Parathyroid adenoma (tissue), 2 donors: ENCODE measurements around the gene COX19.
A peak's percentile ranks its signal among the peaks of the same experiment; 100 is the strongest.
"Not testable (repeated sequence)": the region's sequence is repeated elsewhere in the genome, so short reads cannot be mapped to it uniquely, and the experiment has no call there.

ENCODE experiments used
- H2AFZ ChIP-seq: fragments of 300-600 bp; sonication (generic); one replicate; pipeline ENCODE4 v1.7.0; 2017; ENCODE audit warnings: antibody characterized with exemption, mild to moderate bottlenecking
- H3K27ac ChIP-seq: fragments of 300-600 bp; sonication (generic); one replicate; pipeline ENCODE4 v1.7.0; 2017
- H3K27me3 ChIP-seq: fragments of 300-600 bp; sonication (generic); one replicate; pipeline ENCODE4 v1.7.0; 2017; ENCODE audit warnings: low read length; ENCODE audit not compliant: control insufficient read depth, insufficient read depth
- H3K36me3 ChIP-seq: fragments of 300-600 bp; sonication (generic); one replicate; pipeline ENCODE4 v1.7.0; 2017; ENCODE audit warnings: low read length; ENCODE audit not compliant: control insufficient read depth, insufficient read depth
- H3K4me1 ChIP-seq: fragments of 300-600 bp; sonication (generic); one replicate; pipeline ENCODE4 v1.7.0; 2017; ENCODE audit warnings: control low read depth
- H3K4me2 ChIP-seq: fragments of 300-600 bp; sonication (generic); one replicate; pipeline ENCODE4 v1.7.0; 2017; ENCODE audit warnings: low read length
- H3K4me3 ChIP-seq: fragments of 300-600 bp; sonication (generic); one replicate; pipeline ENCODE4 v1.7.0; 2017; ENCODE audit warnings: low read depth, low read length
- H3K79me2 ChIP-seq: fragments of 300-600 bp; sonication (generic); one replicate; pipeline ENCODE4 v1.7.0; 2017; ENCODE audit warnings: control low read depth
- H3K9ac ChIP-seq: fragments of 300-600 bp; sonication (generic); one replicate; pipeline ENCODE4 v1.7.0; 2017; ENCODE audit warnings: mild to moderate bottlenecking
- H3K9me3 ChIP-seq: fragments of 300-600 bp; sonication (generic); one replicate; pipeline ENCODE4 v1.7.0; 2017; ENCODE audit warnings: low read length; ENCODE audit not compliant: control insufficient read depth
- TF ChIP-seq, protein P1 (sequence below): fragments of 300-600 bp; sonication (generic); IDR thresholded peaks from one replicate; pipeline ENCODE4 v1.7.0; 2017; ENCODE audit warnings: antibody characterized with exemption, mild to moderate bottlenecking
- donor health status: primary hyperparathyroidism.

Gene COX19

DNA sequence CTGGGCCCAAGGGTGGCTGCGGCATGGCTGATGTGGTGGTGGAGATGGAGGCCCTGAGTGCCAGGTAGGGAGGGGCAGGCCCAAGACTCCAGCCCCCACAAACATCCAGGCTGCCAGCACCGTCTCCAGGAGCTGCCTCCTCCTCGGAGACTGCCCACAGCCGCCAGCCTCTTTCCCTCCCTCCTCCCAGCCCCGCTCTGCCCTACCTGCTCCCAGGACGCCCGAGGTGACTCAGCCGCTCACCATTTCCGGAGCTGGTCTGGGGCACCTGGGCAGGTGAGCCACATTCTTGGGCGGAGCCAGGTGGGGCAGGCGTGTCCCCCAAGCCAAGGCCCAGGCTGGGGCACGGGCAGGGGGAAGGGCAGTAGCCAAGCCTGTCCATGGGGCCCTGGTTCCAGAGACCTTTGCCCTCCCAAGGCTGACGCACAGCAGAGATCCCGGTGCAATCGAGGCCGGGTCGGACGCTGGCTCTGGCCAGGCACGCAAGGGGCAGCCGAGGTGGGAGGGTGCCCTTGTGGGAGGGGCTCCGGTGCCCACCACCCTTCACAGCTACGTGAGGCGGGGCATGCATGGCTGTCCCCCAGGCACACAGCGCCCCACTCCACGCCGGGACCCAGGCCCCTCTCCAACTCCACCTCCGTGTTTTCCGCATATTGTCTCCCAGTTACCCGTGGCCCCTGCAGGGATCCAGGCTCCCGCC lies 29.6 kb downstream of the COX19 start:
- H3K9ac ChIP-seq: peak overlapping the region; percentile 83
- H3K4me3 ChIP-seq: peak overlapping the region; percentile 35
- peak overlapping the region; percentile 96 for H3K27ac ChIP-seq

DNA sequence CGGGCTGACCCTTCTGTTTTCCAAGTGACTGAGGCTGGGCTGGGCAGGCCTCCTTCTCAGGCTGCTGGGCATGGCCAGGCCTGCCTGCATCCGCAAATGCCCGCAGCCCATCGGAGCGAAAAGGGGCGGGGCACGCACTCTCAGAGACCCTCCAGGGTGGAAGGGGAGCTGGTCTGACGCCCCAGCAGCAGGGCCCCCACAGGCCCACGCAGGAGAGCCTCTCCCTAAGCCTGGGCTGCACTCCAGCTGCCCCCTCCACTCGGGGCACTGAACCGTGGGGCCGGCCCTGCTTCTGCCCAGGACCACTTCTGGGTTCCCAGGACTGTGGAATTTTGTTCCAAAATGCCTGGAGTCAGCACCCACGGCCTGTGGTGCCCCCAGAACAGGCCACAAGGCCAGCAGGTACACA lies 30.2 kb downstream of the COX19 start:
- H3K9ac ChIP-seq: peak overlapping the region; percentile 83
- H3K4me2 ChIP-seq: peak overlapping the region; percentile 24
- TF ChIP-seq, protein P1, sequence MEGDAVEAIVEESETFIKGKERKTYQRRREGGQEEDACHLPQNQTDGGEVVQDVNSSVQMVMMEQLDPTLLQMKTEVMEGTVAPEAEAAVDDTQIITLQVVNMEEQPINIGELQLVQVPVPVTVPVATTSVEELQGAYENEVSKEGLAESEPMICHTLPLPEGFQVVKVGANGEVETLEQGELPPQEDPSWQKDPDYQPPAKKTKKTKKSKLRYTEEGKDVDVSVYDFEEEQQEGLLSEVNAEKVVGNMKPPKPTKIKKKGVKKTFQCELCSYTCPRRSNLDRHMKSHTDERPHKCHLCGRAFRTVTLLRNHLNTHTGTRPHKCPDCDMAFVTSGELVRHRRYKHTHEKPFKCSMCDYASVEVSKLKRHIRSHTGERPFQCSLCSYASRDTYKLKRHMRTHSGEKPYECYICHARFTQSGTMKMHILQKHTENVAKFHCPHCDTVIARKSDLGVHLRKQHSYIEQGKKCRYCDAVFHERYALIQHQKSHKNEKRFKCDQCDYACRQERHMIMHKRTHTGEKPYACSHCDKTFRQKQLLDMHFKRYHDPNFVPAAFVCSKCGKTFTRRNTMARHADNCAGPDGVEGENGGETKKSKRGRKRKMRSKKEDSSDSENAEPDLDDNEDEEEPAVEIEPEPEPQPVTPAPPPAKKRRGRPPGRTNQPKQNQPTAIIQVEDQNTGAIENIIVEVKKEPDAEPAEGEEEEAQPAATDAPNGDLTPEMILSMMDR: no peak
- H3K36me3 ChIP-seq: no peaks in the 10 kb centered on the region
- H3K9me3 ChIP-seq: no peaks in the 10 kb centered on the region
- peaks cover 34% of the 10 kb centered on the region for H3K79me2 ChIP-seq
- peak overlapping the region; percentile 96 for H3K27ac ChIP-seq
- peak overlapping the region; percentile 35 for H3K4me3 ChIP-seq
- H3K27me3 ChIP-seq: no peaks in the 10 kb centered on the region
- H2AFZ ChIP-seq: peak overlapping the region; percentile 92
- H3K4me1 ChIP-seq: peaks cover 12% of the 10 kb centered on the region

More for the DNA sequence above, 29.6 kb downstream of the COX19 start:
- Histone ChIP-seq H3K27me3 (no peaks in the 10 kb centered on the region), H3K9me3 (no peaks in the 10 kb centered on the region), H3K4me1 (peaks cover 12% of the 10 kb centered on the region), H2AFZ (peak overlapping the region; percentile 92), H3K4me2 (peak overlapping the region; percentile 34), H3K36me3 (no peaks in the 10 kb centered on the region), H3K79me2 (peaks cover 35% of the 10 kb centered on the region)
- TF ChIP-seq, protein P1: no peak

DNA sequence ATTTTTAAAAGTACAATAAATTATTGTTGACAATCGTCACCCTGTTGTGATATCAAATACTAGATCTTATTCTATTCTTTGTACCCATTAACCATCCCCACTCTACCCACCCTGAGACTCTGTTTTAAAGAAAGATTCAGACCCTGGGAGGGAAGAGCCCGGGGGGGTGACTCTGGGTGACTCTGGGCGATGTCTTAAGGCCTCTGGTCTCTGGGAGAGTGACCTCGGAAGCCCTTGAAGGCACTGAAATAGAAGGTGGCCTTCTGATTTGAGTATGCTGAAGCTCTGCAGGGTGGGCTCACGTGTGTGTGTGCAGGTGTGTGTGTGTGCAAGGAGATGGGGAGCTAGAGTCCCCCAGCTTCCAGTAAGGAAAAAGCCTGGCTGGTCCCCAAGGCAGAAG lies 30.6 kb downstream of the COX19 start:
- TF ChIP-seq, protein P1: no peak
- Histone ChIP-seq H3K79me2 (peaks cover 30% of the 10 kb centered on the region), H3K27me3 (no peaks in the 10 kb centered on the region), H3K9ac (peak overlapping the region; percentile 83), H3K4me1 (peaks cover 12% of the 10 kb centered on the region), H2AFZ (peak overlapping the region; percentile 92), H3K27ac (peak overlapping the region; percentile 96), H3K9me3 (no peaks in the 10 kb centered on the region), H3K36me3 (no peaks in the 10 kb centered on the region), H3K4me3 (peak overlapping the region; percentile 35), H3K4me2 (peak overlapping the region; percentile 24)

GRCh38 chr7:943793-944192 lies 31.6 kb downstream of the COX19 start:
- not testable (repeated sequence) for H3K9me3 ChIP-seq, H3K27ac ChIP-seq, H3K4me3 ChIP-seq, H3K9ac ChIP-seq, H2AFZ ChIP-seq, H3K36me3 ChIP-seq, H3K4me2 ChIP-seq, H3K27me3 ChIP-seq
- H3K4me1 ChIP-seq: peaks cover 12% of the 10 kb centered on the region
- peaks cover 22% of the 10 kb centered on the region for H3K79me2 ChIP-seq

GRCh38 chr7:940599-941408 lies 34.5 kb downstream of the COX19 start:
- Histone ChIP-seq H3K9me3 (no peaks in the 10 kb centered on the region), H3K4me1 (peaks cover 7% of the 10 kb centered on the region), H3K9ac (no peak overlapping the region), H3K27me3 (no peaks in the 10 kb centered on the region), H3K27ac (no peak overlapping the region), H3K4me3 (no peak overlapping the region), H3K4me2 (no peak overlapping the region), H2AFZ (no peak overlapping the region), H3K36me3 (no peaks in the 10 kb centered on the region), H3K79me2 (peaks cover 8% of the 10 kb centered on the region)
- TF ChIP-seq, protein P1: no peak
